Activated T-cell treated with anti-CD3 and anti-CD28 coated beads, Interleukin-2, amount 50 U/mL, for 4 hours (primary cell): ENCODE results near the gene CRK. TPM values are rescaled to one million over a fixed set of nuclear protein-coding genes. Genes with fewer than 3 reads are reported as not detected.

ENCODE experiments used
- ATAC-seq, 2 donors: fragments of 200-7000 bp; cut with Tn5 transposase; one replicate each; pipeline ENCODE4 v1.10.0; 2021
- DNase-seq: peaks from one replicate; pipeline ENCODE4 v3.0.0-alpha.2; 2020
- H3K27me3 Mint-ChIP-seq: one replicate; pipeline ENCODE4 v1.8.0; 2021; ENCODE audit warnings: low read depth, mixed read lengths
- H3K36me3 Mint-ChIP-seq: one replicate; pipeline ENCODE4 v1.8.0; 2022; ENCODE audit warnings: mixed read lengths; ENCODE audit not compliant: insufficient read depth
- H3K4me1 Mint-ChIP-seq: one replicate; pipeline ENCODE4 v1.8.0; 2021; ENCODE audit warnings: low read depth, mixed read lengths
- H3K4me3 Mint-ChIP-seq: one replicate; pipeline ENCODE4 v1.8.0; 2021; ENCODE audit warnings: mild to moderate bottlenecking, moderate library complexity, mixed read lengths
- H3K9me3 Mint-ChIP-seq: one replicate; pipeline ENCODE4 v1.8.0; 2021; ENCODE audit warnings: mixed read lengths
- total RNA-seq, 3 donors: library from RNA; stranded (reverse); gene quantifications; one replicate each; pipeline ENCODE4 v1.2.1, GENCODE V29; 2021

The CRK gene
- total RNA-seq, 3 donors from 2014 or later = 21.0 to 22.4 (median 22.0) TPM

GRCh38 chr17:1491443-1492248 lies 35.6 kb upstream of the CRK start:
- Mint-ChIP-seq H3K4me3 (peak overlapping the region; percentile 83), H3K27me3 (no peaks in the 10 kb centered on the region), H3K9me3 (no peaks in the 10 kb centered on the region), H3K36me3 (no peaks in the 10 kb centered on the region), H3K4me1 (peaks cover 38% of the 10 kb centered on the region)
- DNase-seq (no peak), ATAC-seq (peak; percentile 77 to 78)

- H3K27me3 Mint-ChIP-seq = no peaks in the 10 kb centered on the region
- no peaks in the 10 kb centered on the region for H3K36me3 Mint-ChIP-seq
- DNase-seq (peak; percentile 55), ATAC-seq (peak; percentile 74 to 77)
- peak overlapping the region; percentile 83 for H3K4me3 Mint-ChIP-seq
- H3K9me3 Mint-ChIP-seq = no peaks in the 10 kb centered on the region
- H3K4me1 Mint-ChIP-seq = peaks cover 38% of the 10 kb centered on the region
Measured at GRCh38 chr17:1490643-1491442, 34.8 kb upstream of the CRK start.

- no peaks in the 10 kb centered on the region for H3K9me3 Mint-ChIP-seq
- H3K36me3 Mint-ChIP-seq = no peaks in the 10 kb centered on the region
- H3K4me1 Mint-ChIP-seq = peaks cover 42% of the 10 kb centered on the region
- H3K4me3 Mint-ChIP-seq = peak overlapping the region; percentile 68
- H3K27me3 Mint-ChIP-seq = no peaks in the 10 kb centered on the region
- no peak for DNase-seq
- ATAC-seq = no peak
Measured at GRCh38 chr17:1488826-1489270, 32.8 kb upstream of the CRK start.

- Mint-ChIP-seq H3K36me3 (no peaks in the 10 kb centered on the region), H3K27me3 (no peaks in the 10 kb centered on the region), H3K9me3 (no peaks in the 10 kb centered on the region), H3K4me3 (peak overlapping the region; percentile 80), H3K4me1 (peaks cover 40% of the 10 kb centered on the region)
- ATAC-seq (peak; percentile 14 to 19), DNase-seq (peak; percentile 68)
Measured at GRCh38 chr17:1487939-1488825, 32.1 kb upstream of the CRK start.

- Mint-ChIP-seq H3K4me1 (peaks cover 34% of the 10 kb centered on the region), H3K36me3 (peaks cover 2% of the 10 kb centered on the region), H3K9me3 (no peaks in the 10 kb centered on the region), H3K4me3 (peak overlapping the region; percentile 80), H3K27me3 (no peaks in the 10 kb centered on the region)
- DNase-seq (peak; percentile 78), ATAC-seq (peak; percentile 20 to 25)
Measured at GRCh38 chr17:1486802-1487695, 31.0 kb upstream of the CRK start.

GRCh38 chr17:1485423-1486376 lies 29.7 kb upstream of the CRK start:
- peak; percentile 73 for DNase-seq
- H3K36me3 Mint-ChIP-seq = peaks cover 10% of the 10 kb centered on the region
- no peaks in the 10 kb centered on the region for H3K9me3 Mint-ChIP-seq
- ATAC-seq = peak; percentile 47 to 56
- H3K4me1 Mint-ChIP-seq = peaks cover 29% of the 10 kb centered on the region
- no peaks in the 10 kb centered on the region for H3K27me3 Mint-ChIP-seq
- H3K4me3 Mint-ChIP-seq = peak overlapping the region; percentile 80

GRCh38 chr17:1484676-1485422 lies 28.8 kb upstream of the CRK start:
- no peak for ATAC-seq
- H3K9me3 Mint-ChIP-seq = no peaks in the 10 kb centered on the region
- peak; percentile 45 for DNase-seq
- H3K36me3 Mint-ChIP-seq = peaks cover 10% of the 10 kb centered on the region
- peaks cover 21% of the 10 kb centered on the region for H3K4me1 Mint-ChIP-seq
- peak overlapping the region; percentile 80 for H3K4me3 Mint-ChIP-seq
- no peaks in the 10 kb centered on the region for H3K27me3 Mint-ChIP-seq

GRCh38 chr17:1484060-1484535 lies 28.1 kb upstream of the CRK start:
- Mint-ChIP-seq H3K4me1 (peaks cover 20% of the 10 kb centered on the region), H3K9me3 (no peaks in the 10 kb centered on the region), H3K27me3 (no peaks in the 10 kb centered on the region), H3K36me3 (peaks cover 10% of the 10 kb centered on the region), H3K4me3 (no peak overlapping the region)
- ATAC-seq = no peak
- no peak for DNase-seq

GRCh38 chr17:1482680-1483079 lies 26.6 kb upstream of the CRK start:
- H3K36me3 Mint-ChIP-seq = peaks cover 13% of the 10 kb centered on the region
- no peaks in the 10 kb centered on the region for H3K9me3 Mint-ChIP-seq
- H3K27me3 Mint-ChIP-seq = no peaks in the 10 kb centered on the region
- H3K4me1 Mint-ChIP-seq = peaks cover 11% of the 10 kb centered on the region
- DNase-seq = no peak
- no peak for ATAC-seq
- H3K4me3 Mint-ChIP-seq = peak overlapping the region; percentile 38

GRCh38 chr17:1481736-1482135 lies 25.7 kb upstream of the CRK start:
- Mint-ChIP-seq H3K4me1 (peaks cover 5% of the 10 kb centered on the region), H3K27me3 (no peaks in the 10 kb centered on the region), H3K36me3 (peaks cover 13% of the 10 kb centered on the region), H3K9me3 (no peaks in the 10 kb centered on the region), H3K4me3 (no peak overlapping the region)
- DNase-seq (no peak), ATAC-seq (no peak)

- no peak for ATAC-seq
Measured at GRCh38 chr17:1480747-1481465, 24.9 kb upstream of the CRK start.

More at GRCh38 chr17:1480747-1481465, 24.9 kb upstream of the CRK start:
- Mint-ChIP-seq H3K4me1 (peaks cover 4% of the 10 kb centered on the region), H3K4me3 (no peak overlapping the region), H3K27me3 (no peaks in the 10 kb centered on the region), H3K36me3 (peaks cover 13% of the 10 kb centered on the region), H3K9me3 (no peaks in the 10 kb centered on the region)
- no peak for DNase-seq
